HG03571 (cell line): ENCODE data around the gene HAPLN2.

Experiments
- ATAC-seq: cut with Tn5 transposase; IDR thresholded peaks from one replicate; pipeline ENCODE4 v1.9.1; 2021; ENCODE audit not compliant: unreplicated experiment

Gene HAPLN2

GRCh38 chr1:156659988-156660751 lies 41.0 kb downstream of the HAPLN2 start:
- peak; percentile 44 for ATAC-seq

- ATAC-seq = no peak
Observed at GRCh38 chr1:156660752-156661112, 41.5 kb downstream of the HAPLN2 start.

DNA sequence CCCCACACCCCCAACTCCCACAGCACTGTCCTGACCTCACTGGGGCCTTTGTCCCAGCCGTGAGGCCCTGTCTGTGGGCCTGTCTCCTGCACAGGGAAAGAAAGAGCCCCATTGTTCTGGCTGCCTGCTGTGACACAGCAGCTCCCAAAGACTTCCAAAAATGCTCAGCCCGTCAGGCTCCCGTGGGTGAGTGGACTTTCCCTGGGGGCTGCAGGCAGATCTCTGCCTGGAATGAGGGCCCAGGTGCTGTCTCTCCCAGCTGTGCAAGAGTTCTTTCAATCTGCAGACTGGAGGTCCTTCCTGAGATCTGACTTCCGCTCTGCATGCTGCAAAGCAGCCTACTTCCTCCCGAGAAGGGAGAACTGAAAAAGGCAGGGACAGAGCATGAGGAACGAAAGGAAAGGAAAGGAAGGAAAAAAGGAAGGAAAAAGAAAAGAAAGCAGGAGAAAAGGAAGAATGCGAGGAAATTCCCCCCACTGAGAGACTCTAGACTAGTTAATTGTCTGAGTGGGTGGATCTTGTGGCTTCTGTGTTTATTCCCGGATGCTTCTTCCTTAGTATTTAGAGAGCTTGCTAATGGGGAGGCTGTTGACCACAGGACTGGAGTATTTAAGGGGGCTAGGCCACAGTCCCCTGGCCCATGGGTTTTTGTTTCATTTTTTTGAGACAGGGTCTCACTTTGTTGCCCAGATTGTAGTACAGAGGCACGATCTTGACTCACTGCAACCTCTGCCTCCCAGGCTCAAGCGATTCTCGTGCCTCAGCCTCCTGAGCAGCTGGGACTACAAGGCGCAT lies 43.0 kb downstream of the HAPLN2 start:
- no peak for ATAC-seq

DNA sequence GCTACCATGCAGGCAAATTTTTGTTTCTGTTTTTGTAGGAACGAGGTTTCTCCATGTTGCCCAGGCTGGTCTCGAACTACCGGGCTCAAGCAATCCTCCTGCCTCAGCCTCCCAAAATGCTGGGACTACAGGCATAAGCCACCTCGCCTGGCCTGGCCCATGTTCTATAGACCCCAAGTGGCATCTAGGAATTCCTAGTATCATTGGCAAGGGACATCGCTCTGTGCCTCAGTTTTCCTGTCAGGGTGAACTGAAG lies 43.5 kb downstream of the HAPLN2 start:
- no peak for ATAC-seq

DNA sequence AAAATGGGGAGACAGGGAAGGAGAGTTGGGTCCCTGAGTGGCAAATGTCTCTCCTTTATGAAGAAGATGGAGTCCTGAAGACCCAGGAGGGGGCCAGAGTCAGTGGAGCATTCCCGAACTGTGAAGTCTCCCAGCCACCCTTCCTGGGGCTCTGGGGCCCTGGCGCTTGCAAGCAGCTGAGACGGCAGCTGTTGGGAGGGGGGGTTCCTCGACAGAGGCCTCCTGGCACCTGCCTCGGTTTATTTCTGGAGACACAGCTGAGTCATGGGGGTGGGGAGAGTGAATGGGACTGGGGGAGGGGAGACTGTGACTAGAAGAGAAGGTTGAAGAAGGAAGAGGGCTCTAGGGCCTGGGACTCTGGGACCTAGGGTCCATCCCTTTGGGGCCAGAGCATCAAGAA lies 44.0 kb downstream of the HAPLN2 start:
- no peak for ATAC-seq

DNA sequence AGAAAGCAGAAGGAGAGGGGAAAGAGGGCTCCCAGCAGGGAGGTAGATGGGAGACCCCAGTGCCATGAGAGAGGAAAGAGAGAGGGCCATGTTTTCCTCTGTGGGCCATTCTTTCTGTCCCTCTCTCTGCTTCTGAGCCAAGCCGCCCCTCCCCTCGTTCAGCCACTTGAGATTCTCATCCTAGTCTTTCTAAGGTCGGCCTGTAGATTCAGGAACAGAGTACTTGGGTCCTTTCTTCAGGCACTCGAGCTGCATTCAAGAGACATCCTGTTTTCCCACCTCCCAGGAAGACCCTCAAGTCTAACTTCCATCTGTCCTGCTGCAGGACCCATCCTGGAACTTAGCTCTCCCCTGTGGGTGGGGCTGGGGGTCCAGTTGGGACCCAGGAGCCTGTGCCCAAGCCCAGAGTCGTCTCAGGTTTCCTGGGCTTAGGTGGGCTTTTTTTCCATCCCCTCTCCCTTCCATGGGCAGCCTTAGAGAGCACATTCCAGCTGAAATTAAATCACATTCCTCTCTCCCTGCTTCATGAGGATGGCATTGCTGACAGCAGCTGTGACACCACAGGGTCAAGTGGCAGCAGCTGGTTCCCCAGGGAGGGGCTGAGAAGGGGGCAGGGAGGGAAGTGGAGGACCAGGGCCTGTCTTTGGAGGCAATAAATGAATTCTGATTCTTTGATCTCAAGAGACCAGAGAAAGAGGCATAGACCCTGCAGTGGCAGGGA lies 45.0 kb downstream of the HAPLN2 start:
- ATAC-seq = no peak

DNA sequence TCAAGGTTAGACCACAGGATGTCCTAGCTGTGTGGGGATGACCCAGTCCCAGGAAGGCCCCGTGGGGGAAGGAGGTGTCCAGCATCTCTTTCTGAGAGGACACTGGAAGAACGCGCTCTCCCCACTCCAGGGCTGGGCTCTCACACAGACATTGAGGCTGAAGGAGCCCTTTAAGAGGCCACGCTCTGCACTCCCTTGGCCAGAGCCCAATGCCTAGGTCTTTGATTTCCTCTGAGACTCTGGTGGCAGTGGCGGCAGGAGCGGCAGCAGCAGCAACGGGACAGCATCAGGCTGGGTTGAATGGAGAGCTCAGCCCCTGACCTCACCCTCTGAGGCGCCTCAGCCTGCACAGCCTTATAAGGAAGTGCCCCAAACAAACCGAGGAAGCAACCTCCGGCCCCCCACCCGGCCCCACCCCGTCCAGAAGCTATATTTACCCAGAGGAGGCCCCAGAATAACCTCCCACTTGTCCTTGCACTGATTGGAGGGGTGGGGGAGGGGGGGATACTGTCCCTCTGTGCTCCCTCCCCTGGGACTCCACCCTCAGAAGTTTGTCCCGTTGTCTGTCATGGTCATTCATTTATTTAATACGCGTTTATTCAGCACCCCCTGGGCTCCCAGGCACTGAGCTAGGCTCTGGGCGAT lies 45.7 kb downstream of the HAPLN2 start:
- ATAC-seq = no peak

- ATAC-seq = no peak
Observed at GRCh38 chr1:156665539-156665938, 46.3 kb downstream of the HAPLN2 start.

- ATAC-seq = no peak
Observed at GRCh38 chr1:156666862-156667609, 47.8 kb downstream of the HAPLN2 start.

- ATAC-seq = no peak
Observed at GRCh38 chr1:156667610-156667967, 48.4 kb downstream of the HAPLN2 start.

- no peak for ATAC-seq
Observed at GRCh38 chr1:156667968-156668709, 48.9 kb downstream of the HAPLN2 start.

GRCh38 chr1:156668801-156669637 lies 49.8 kb downstream of the HAPLN2 start:
- no peak for ATAC-seq

DNA sequence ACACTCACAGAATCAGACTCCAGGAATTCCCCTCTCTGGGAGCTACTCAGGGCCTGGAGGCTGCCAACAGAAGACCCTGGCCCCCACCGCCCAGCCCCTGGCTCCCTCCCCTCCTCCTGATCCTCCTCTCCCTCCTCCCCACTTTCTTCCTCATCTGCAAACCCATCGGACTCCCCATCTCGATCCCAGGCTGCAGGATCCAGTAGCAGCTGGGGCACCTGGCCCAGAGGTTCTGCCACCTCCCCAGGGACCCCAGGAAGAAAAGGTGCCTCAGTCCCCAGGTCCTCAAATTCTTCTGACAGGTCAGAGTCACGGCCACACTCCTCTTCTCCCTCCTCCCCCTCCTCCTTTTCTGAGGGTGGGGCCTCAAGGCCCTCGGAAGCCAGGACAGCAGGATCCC lies 50.6 kb downstream of the HAPLN2 start:
- no peak for ATAC-seq

DNA sequence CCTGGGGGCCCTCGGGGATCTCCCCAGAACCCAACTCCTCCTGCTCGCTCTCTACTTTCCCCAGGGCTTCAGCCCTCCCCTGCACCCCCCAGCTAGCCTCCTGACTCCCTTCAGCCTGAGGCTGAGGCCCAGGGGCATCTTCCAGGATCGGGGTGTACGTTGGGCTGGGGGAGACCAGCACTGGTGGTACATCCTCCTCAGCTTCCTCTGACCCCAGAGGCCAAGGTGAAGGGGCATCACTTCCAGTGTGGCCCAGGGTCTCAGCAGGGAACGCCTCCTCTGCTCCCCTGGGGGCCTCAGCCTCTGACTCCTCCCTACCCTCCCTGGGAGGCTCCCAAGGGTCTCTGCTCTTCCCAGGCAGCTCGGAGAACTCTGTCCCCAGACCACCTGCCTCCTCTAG lies 51.1 kb downstream of the HAPLN2 start:
- ATAC-seq = no peak

GRCh38 chr1:156670791-156671190 lies 51.6 kb downstream of the HAPLN2 start:
- no peak for ATAC-seq

- no peak for ATAC-seq
Observed at GRCh38 chr1:156671804-156672203, 52.6 kb downstream of the HAPLN2 start.

DNA sequence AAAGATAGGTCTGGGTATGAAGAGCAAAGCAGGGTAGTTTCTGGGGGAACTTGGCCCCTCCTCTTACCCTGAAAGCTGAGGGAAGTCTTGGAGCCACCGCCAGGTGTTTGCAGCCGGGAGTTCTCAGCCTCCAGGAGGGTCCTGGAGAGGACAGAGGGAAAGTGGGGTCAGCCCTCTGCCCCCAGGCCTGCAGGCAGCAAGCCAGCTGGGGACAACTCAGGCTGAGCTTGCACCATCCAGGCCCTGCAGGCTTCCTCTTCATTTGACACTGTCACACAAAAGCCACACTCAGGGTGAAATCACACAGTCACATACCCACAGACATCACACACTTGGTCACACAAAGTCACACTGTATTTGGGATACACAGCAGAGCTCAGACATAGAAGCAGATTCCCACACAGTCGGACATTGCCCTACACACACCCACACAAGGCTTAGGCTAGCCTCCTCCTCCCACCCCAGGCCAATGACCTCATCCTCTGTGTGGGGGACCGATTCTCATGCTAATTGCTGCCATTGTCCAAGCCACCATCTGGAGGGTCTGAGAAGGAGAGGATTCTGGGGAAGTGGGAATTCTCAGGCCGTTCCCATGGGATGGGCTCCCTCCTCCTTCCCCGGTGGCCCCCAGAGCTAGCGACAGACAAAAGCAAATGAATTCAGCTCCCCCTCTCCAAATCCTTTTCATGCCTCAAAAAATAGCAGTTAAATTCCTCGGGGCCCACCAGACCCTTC lies 54.3 kb downstream of the HAPLN2 start:
- no peak for ATAC-seq
